Measurements from ENCODE around the gene LRP3.

Gene LRP3

GRCh38 chr19:33252971-33253370 is 58.8 kb downstream of the LRP3 start:
- TF ChIP-seq CTCF (IDR thresholded peaks at IDR 0.05; ENCODE audit: low read depth, low read length, poor library complexity, severe bottlenecking) (no peak), EZH2phosphoT487 (IDR thresholded peaks at IDR 0.05; ENCODE audit: borderline replicate concordance, low read length) (no peak)
- H3K36me3 ChIP-seq (ENCODE audit: control insufficient read depth, low read length): no peaks in the 10 kb centered on the region
- H3K4me2 ChIP-seq (ENCODE audit: low read length): no peak overlapping the region
- no peaks in the 10 kb centered on the region for H3K9me2 ChIP-seq (replicated peaks; ENCODE audit: control insufficient read depth, low read length)
- no peak overlapping the region for H3K27ac ChIP-seq (ENCODE audit: low read depth, low read length)
- no peak overlapping the region for H3K4me3 ChIP-seq (ENCODE audit: low read length)
- no peaks in the 10 kb centered on the region for H3K4me1 ChIP-seq (ENCODE audit: control insufficient read depth, low read length)
- no peaks in the 10 kb centered on the region for H3K27me3 ChIP-seq (ENCODE audit: control insufficient read depth, low read length)
- H3F3A ChIP-seq (ENCODE audit: control insufficient read depth, insufficient read depth): no peaks in the 10 kb centered on the region
- no peaks in the 10 kb centered on the region for H4K20me1 ChIP-seq (ENCODE audit: control insufficient read depth, insufficient read depth, low read depth, low read length)
- no peaks in the 10 kb centered on the region for H3K79me2 ChIP-seq (ENCODE audit: control insufficient read depth, low read length)
- H3K9me3 ChIP-seq (ENCODE audit: control insufficient read depth, insufficient read depth, low read length): peaks cover 5% of the 10 kb centered on the region; the same call in 1 of the 2 replicates

- Histone ChIP-seq H4K20me1 (ENCODE audit: control insufficient read depth, insufficient read depth, low read depth, low read length) (no peaks in the 10 kb centered on the region), H3K27me3 (ENCODE audit: control insufficient read depth, low read length) (no peaks in the 10 kb centered on the region), H3K4me2 (ENCODE audit: low read length) (no peak overlapping the region), H3K27ac (ENCODE audit: low read depth, low read length) (no peak overlapping the region), H3K9me2 (replicated peaks; ENCODE audit: control insufficient read depth, low read length) (no peaks in the 10 kb centered on the region), H3K79me2 (ENCODE audit: control insufficient read depth, low read length) (no peaks in the 10 kb centered on the region), H3K36me3 (ENCODE audit: control insufficient read depth, low read length) (no peaks in the 10 kb centered on the region), H3K4me1 (ENCODE audit: control insufficient read depth, low read length) (no peaks in the 10 kb centered on the region), H3K9me3 (ENCODE audit: control insufficient read depth, insufficient read depth, low read length) (peaks cover 5% of the 10 kb centered on the region; the same call in 1 of the 2 replicates), H3K4me3 (ENCODE audit: low read length) (no peak overlapping the region), H3F3A (ENCODE audit: control insufficient read depth, insufficient read depth) (no peaks in the 10 kb centered on the region)
- TF ChIP-seq CTCF (IDR thresholded peaks at IDR 0.05; ENCODE audit: low read depth, low read length, poor library complexity, severe bottlenecking) (no peak), EZH2phosphoT487 (IDR thresholded peaks at IDR 0.05; ENCODE audit: borderline replicate concordance, low read length) (no peak)
Measured at GRCh38 chr19:33254245-33254824, 60.2 kb downstream of the LRP3 start.

GRCh38 chr19:33255781-33256180 is 61.7 kb downstream of the LRP3 start:
- no peak for TF ChIP-seq EZH2phosphoT487 (IDR thresholded peaks at IDR 0.05; ENCODE audit: borderline replicate concordance, low read length)
- TF ChIP-seq CTCF (IDR thresholded peaks at IDR 0.05; ENCODE audit: low read depth, low read length, poor library complexity, severe bottlenecking): no peak
- Histone ChIP-seq H3K4me3 (ENCODE audit: low read length) (no peak overlapping the region), H4K20me1 (ENCODE audit: control insufficient read depth, insufficient read depth, low read depth, low read length) (no peaks in the 10 kb centered on the region), H3K36me3 (ENCODE audit: control insufficient read depth, low read length) (no peaks in the 10 kb centered on the region), H3K4me2 (ENCODE audit: low read length) (no peak overlapping the region), H3K79me2 (ENCODE audit: control insufficient read depth, low read length) (no peaks in the 10 kb centered on the region), H3K4me1 (ENCODE audit: control insufficient read depth, low read length) (no peaks in the 10 kb centered on the region), H3K9me3 (ENCODE audit: control insufficient read depth, insufficient read depth, low read length) (no peaks in the 10 kb centered on the region), H3K27me3 (ENCODE audit: control insufficient read depth, low read length) (no peaks in the 10 kb centered on the region), H3F3A (ENCODE audit: control insufficient read depth, insufficient read depth) (no peaks in the 10 kb centered on the region), H3K27ac (ENCODE audit: low read depth, low read length) (no peak overlapping the region), H3K9me2 (replicated peaks; ENCODE audit: control insufficient read depth, low read length) (no peaks in the 10 kb centered on the region)

Data from DOHH2 (cell line).